Cerebellar cortex (tissue), 1 donor: ENCODE measurements around the gene ZNF526.
"Not testable (repeated sequence)": the region's sequence is repeated elsewhere in the genome, so short reads cannot be mapped to it uniquely, and the experiment has no call there.

Experiments used
- DNase-seq: peaks from one replicate; pipeline ENCODE4 v3.0.0-alpha.2; 2015; ENCODE audit warnings: low spot score

The ZNF526 gene

GRCh38 chr19:42266105-42266504, 46.0 kb downstream of the ZNF526 start:
- DNase-seq: not testable (repeated sequence)

GRCh38 chr19:42266928-42267603, 47.0 kb downstream of the ZNF526 start:
- not testable (repeated sequence) for DNase-seq

- DNase-seq: peak; percentile 50
Observed at GRCh38 chr19:42267644-42268141, 47.6 kb downstream of the ZNF526 start.

GRCh38 chr19:42268142-42268703, 48.1 kb downstream of the ZNF526 start:
- DNase-seq: peak; percentile 100

GRCh38 chr19:42268704-42269477, 48.8 kb downstream of the ZNF526 start, which contains the start of gene CIC:
Gene CIC (plus strand): TSS chr19:42269252. CDS start chr19:42271784, 2,532 bp downstream.
- DNase-seq: peak; percentile 100

- peak; percentile 14 for DNase-seq
Observed at GRCh38 chr19:42269478-42270345, 49.6 kb downstream of the ZNF526 start.

GRCh38 chr19:42270346-42271044, 50.4 kb downstream of the ZNF526 start:
- DNase-seq: no peak

GRCh38 chr19:42271045-42271419, 50.9 kb downstream of the ZNF526 start:
- peak; percentile 54 for DNase-seq

- no peak for DNase-seq
Observed at GRCh38 chr19:42271861-42272534, 51.9 kb downstream of the ZNF526 start.

GRCh38 chr19:42272535-42272897, 52.4 kb downstream of the ZNF526 start:
- DNase-seq: no peak

GRCh38 chr19:42272989-42273406, 52.9 kb downstream of the ZNF526 start:
- no peak for DNase-seq

GRCh38 chr19:42273407-42274064, 53.4 kb downstream of the ZNF526 start:
- DNase-seq: no peak

GRCh38 chr19:42274065-42274682, 54.1 kb downstream of the ZNF526 start:
- no peak for DNase-seq

- DNase-seq: peak; percentile 76
Observed at GRCh38 chr19:42275103-42275502, 55.0 kb downstream of the ZNF526 start.

GRCh38 chr19:42275517-42275916, 55.4 kb downstream of the ZNF526 start:
- no peak for DNase-seq

GRCh38 chr19:42276284-42276683, 56.2 kb downstream of the ZNF526 start:
- no peak for DNase-seq

- DNase-seq: no peak
Observed at GRCh38 chr19:42276821-42277220, 56.7 kb downstream of the ZNF526 start.
